ENCODE data around the gene DBNL. TPM values are rescaled to one million over a fixed set of nuclear protein-coding genes. Genes with fewer than 3 reads are reported as not detected.

DBNL gene
- total and polyA plus RNA-seq, 2 of the 13 experiments (the other 11 are each of a cell fraction or from before 2014, with no cell fraction given), result 20.8 to 35.1 TPM

DNA sequence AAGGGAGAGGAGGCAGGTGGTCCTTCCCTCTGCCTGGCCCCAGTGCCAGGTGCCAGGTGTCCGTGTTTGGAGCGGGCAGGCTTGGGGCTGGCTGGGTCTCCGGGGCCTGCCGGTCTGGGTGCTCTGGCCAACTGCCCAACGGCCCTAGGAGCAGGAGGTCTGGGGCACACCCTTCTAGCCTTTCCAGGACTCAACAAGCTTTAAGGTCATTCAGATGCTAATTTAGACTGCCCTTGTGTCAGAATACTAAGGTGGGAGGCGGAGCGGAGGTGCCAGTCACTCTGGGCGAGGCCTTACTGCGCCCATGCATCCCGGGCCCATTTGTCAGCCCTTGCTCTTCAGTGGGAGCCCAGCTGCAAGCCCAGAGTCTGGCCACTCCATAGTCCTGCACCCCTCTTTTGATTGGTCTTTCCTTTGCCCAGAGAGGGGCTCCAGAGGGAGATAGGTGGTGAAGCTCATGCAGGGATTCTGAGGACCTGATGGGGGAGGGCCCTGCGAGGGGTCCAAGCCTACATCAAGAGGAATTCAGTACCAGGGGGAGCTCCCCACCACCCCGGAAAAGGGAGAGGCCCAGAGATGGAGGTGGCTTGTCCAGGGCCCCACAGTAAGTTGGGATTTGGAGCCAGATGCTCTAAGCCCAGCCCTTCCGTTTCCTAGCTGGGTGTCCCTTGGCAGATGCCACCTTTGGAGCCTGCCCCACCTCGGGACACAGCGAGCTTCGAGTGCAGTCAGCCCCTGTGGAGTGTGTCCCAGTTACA is 19.6 kb downstream of the DBNL start:
- Histone ChIP-seq H2AFZ (ENCODE audit: low read length) (no peak overlapping the region), H3K36me3 (replicated peaks in 1 of 2; ENCODE audit: control insufficient read depth in 1 of 2, insufficient read depth in 2 of 2, low read length in 2 of 2) (peaks cover 12 to 20% of the 10 kb centered on the region in 2 experiments; a peak in 4 of 5 replicates), H3K4me1 (ENCODE audit: insufficient read depth, low read length) (peaks cover 65% of the 10 kb centered on the region), H3K79me2 (ENCODE audit: insufficient read depth, low read length) (no peaks in the 10 kb centered on the region), H3K4me2 (ENCODE audit: low read depth, low read length) (no peak overlapping the region; the same call in 1 of the 2 replicates), H3K27ac (ENCODE audit: extremely low read length, insufficient read depth, low read length) (no peak overlapping the region), H3K9ac (ENCODE audit: insufficient read depth, low read depth, low read length) (no peak overlapping the region), H4K20me1 (ENCODE audit: insufficient read depth, low read length) (no peaks in the 10 kb centered on the region), H3K27me3 (ENCODE audit: control insufficient read depth in 1 of 2, insufficient read depth in 2 of 2, low read length in 2 of 2) (no peaks in the 10 kb centered on the region), H3K9me3 (ENCODE audit: low read length) (no peaks in the 10 kb centered on the region), H3K4me3 (replicated peaks in 1 of 3; ENCODE audit: insufficient read depth in 1 of 3, low read depth in 2 of 3, low read length in 3 of 3) (no peak overlapping the region)
- FAIRE-seq (no peak), DNase-seq (ENCODE audit: low spot score) (no peak), ATAC-seq (peak; percentile 1; the same call in 1 of the 3 replicates)
- POLR2A ChIA-PET, result interaction anchor here (0.9 kb wide), 1 partner anchor 20 kb away, joined by 3 read pairs; the partner anchor contains the start of gene DBNL
- peak; percentile 81 for TF ChIP-seq AGO2 (optimal IDR thresholded peaks at IDR 0.05; ENCODE audit: low read depth, low read length)
- TF ChIP-seq ZNF460 (CRISPR knock-in tag; IDR thresholded peaks at IDR 0.05; ENCODE audit: borderline replicate concordance), result no peak
- 0 out of 2 replicates have a peak, but pooled peaks have one; percentile 31 for TF ChIP-seq NPAS2 (CRISPR knock-in tag; IDR thresholded peaks at IDR 0.05; ENCODE audit: borderline replicate concordance)
- TF ChIP-seq POLR2AphosphoS5 (IDR thresholded peaks at IDR 0.05; ENCODE audit: low read depth, low read length), result 0 out of 2 replicates have a peak, but pooled peaks have one; percentile 1
- TF ChIP-seq POLR2G (IDR thresholded peaks at IDR 0.05; ENCODE audit: low read depth, low read length), result 0 out of 2 replicates have a peak, but pooled peaks have one; percentile 59
- no peak for TF ChIP-seq ZNF724P (CRISPR knock-in tag; IDR thresholded peaks at IDR 0.05; ENCODE audit: borderline replicate concordance)
- peak; percentile 29 for TF ChIP-seq RBM22 (optimal IDR thresholded peaks at IDR 0.05; ENCODE audit: low read length)
- intact Hi-C loops (cut with micrococcal nuclease; ENCODE audit: unreplicated experiment) (no loop called here), in situ Hi-C loops (cut with HindIII; ENCODE audit: extremely low pct_ligation_motif_present, low pct_unique_long_range_greater_than_20kb) (no loop called here)
- CTCF ChIA-PET (ENCODE audit: low intra/inter-chr PET ratio, low total read pairs), result no interaction called here
- no TSS peak for BruUV-seq (replicated peaks)
- WGBS (ENCODE audit: low lambda C conversion rate), result 55% methylated on average over 10 of the region's 16 CpGs
